ENCODE measurements around the gene SLC25A28.

DNA sequence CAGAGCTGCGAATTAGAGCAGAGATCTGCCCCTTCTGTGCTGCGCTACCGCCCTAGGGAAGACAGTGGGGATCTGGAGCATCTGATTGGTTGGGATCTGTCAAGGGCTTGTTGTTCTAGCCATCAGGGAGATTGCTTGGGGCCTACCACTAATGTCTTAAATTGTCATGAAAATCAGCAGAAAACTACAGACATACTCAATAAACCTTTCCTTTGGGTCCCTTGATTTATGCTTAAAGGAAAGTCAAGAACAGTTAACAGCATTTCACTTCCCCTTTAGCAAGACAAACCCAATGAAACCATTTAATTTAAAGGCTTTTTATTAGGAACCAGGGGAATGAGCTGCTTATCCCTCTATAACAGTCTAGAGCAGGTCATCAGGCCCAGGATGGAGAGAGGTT lies 10.0 kb downstream of the SLC25A28 start:
- TF ChIP-seq, protein P1, sequence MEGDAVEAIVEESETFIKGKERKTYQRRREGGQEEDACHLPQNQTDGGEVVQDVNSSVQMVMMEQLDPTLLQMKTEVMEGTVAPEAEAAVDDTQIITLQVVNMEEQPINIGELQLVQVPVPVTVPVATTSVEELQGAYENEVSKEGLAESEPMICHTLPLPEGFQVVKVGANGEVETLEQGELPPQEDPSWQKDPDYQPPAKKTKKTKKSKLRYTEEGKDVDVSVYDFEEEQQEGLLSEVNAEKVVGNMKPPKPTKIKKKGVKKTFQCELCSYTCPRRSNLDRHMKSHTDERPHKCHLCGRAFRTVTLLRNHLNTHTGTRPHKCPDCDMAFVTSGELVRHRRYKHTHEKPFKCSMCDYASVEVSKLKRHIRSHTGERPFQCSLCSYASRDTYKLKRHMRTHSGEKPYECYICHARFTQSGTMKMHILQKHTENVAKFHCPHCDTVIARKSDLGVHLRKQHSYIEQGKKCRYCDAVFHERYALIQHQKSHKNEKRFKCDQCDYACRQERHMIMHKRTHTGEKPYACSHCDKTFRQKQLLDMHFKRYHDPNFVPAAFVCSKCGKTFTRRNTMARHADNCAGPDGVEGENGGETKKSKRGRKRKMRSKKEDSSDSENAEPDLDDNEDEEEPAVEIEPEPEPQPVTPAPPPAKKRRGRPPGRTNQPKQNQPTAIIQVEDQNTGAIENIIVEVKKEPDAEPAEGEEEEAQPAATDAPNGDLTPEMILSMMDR (tag by site-specific recombination; IDR thresholded peaks at IDR 0.05): no peak
- TF ChIP-seq ZNF274 (IDR thresholded peaks at IDR 0.05; ENCODE audit: low read length) (no peak), ZNF274 (tag by site-specific recombination; IDR thresholded peaks at IDR 0.05; ENCODE audit: borderline replicate concordance) (no peak), ZNF239 (tag by site-specific recombination; IDR thresholded peaks at IDR 0.05) (no peak), ZNF157 (tag by site-specific recombination; IDR thresholded peaks at IDR 0.05) (no peak)
